K562 (cell line): ENCODE measurements around the gene C2orf69. TPM values are rescaled to one million over a fixed set of nuclear protein-coding genes. Genes with fewer than 3 reads are reported as not detected.

ENCODE experiments used
- BDP1 ChIP-seq: IDR thresholded peaks from 3 replicates; pipeline ENCODE4 v1.6.1; 2011; ENCODE audit not compliant: insufficient read length, insufficient read depth
- CSDE1 ChIP-seq, 2 experiments: fragments of 450-650 bp; IDR thresholded peaks; 2 replicates each; pipeline ENCODE4 v1.6.1; 2016; ENCODE audit warnings: mild to moderate bottlenecking in 1 of 2
- CTCF ChIP-seq, 3 experiments: IDR thresholded peaks in 2 of 3; conservative IDR thresholded peaks in 1 of 3; 2 replicates each; pipeline ENCODE4 v1.5.1; 2011 to 2012; ENCODE audit warnings: low read length in 3 of 3, mild to moderate bottlenecking in 3 of 3, control low read depth in 2 of 3, improper control_type of control experiment in 1 of 3, inconsistent platforms in 1 of 3, low read depth in 1 of 3, mixed read lengths in 1 of 3, moderate library complexity in 1 of 3; ENCODE audit not compliant: insufficient read depth in 2 of 3
- DACH1 ChIP-seq: fragments of 450-650 bp; IDR thresholded peaks from 2 replicates; pipeline ENCODE4 v1.6.1; 2018; ENCODE audit not compliant: partially characterized antibody
- DDX20 ChIP-seq: fragments of 450-650 bp; IDR thresholded peaks from 2 replicates; pipeline ENCODE4 v1.6.1; 2016; ENCODE audit warnings: missing genetic modification characterization, low read depth, mild to moderate bottlenecking, missing compliant biosample characterization, moderate library complexity
- KAT2B ChIP-seq: IDR thresholded peaks from one replicate; pipeline ENCODE4 v1.6.1; 2012; ENCODE audit warnings: low read depth, mild to moderate bottlenecking, control low read depth, inconsistent platforms, low read length, moderate library complexity
- KDM5B ChIP-seq: fragments of 200-600 bp; sonication (generic); IDR thresholded peaks from 2 replicates; pipeline ENCODE4 v1.6.1; 2012; ENCODE audit warnings: low read depth, mild to moderate bottlenecking, moderate library complexity, low read length, control low read depth, inconsistent platforms; ENCODE audit not compliant: insufficient replicate concordance
- MBD2 ChIP-seq: sonication (generic); IDR thresholded peaks from 2 replicates; pipeline ENCODE4 v1.6.1; 2016; ENCODE audit warnings: low read depth, borderline replicate concordance
- MED1 ChIP-seq: sonication (generic); formaldehyde crosslinking; IDR thresholded peaks from 2 replicates; pipeline ENCODE4 v1.8.1; 2023; ENCODE audit warnings: missing genetic modification reagents, borderline replicate concordance
- MITF ChIP-seq: IDR thresholded peaks from 2 replicates; pipeline ENCODE4 v1.6.1; 2014; ENCODE audit warnings: antibody characterized with exemption
- NFIX ChIP-seq: fragments of 250-450 bp; sonication (Bioruptor Pico); IDR thresholded peaks from 2 replicates; pipeline ENCODE4 v1.4.0; 2020; ENCODE audit warnings: low read depth, mild to moderate bottlenecking, moderate library complexity
- NR3C1 ChIP-seq: sonication (generic); formaldehyde crosslinking; IDR thresholded peaks from 2 replicates; pipeline ENCODE4 v1.8.1; 2022; ENCODE audit warnings: missing genetic modification reagents
- RREB1 ChIP-seq: fragments of 250-450 bp; sonication (Bioruptor Pico); IDR thresholded peaks from 2 replicates; pipeline ENCODE4 v1.4.0; 2020
- SMAD3 ChIP-seq: fragments of 450-650 bp; formaldehyde crosslinking; conservative IDR thresholded peaks from 2 replicates; pipeline ENCODE4 v1.4.0; 2020; ENCODE audit warnings: mild to moderate bottlenecking
- SMARCC2 ChIP-seq: fragments of 450-650 bp; IDR thresholded peaks from 2 replicates; pipeline ENCODE4 v1.6.1; 2017; ENCODE audit warnings: antibody characterized with exemption, moderate library complexity, mild to moderate bottlenecking, low read depth
- SREBF1 ChIP-seq: fragments of 150-350 bp; IDR thresholded peaks from 2 replicates; pipeline ENCODE4 v1.6.1; 2014; ENCODE audit warnings: antibody characterized with exemption, low read depth, low read length, borderline replicate concordance
- STAG1 ChIP-seq: sonication (generic); formaldehyde crosslinking; IDR thresholded peaks from 2 replicates; pipeline ENCODE4 v1.5.0; 2020; ENCODE audit warnings: missing genetic modification reagents, borderline replicate concordance
- TAF7 ChIP-seq: fragments of 450-650 bp; IDR thresholded peaks from 2 replicates; pipeline ENCODE4 v1.6.1; 2016; ENCODE audit warnings: missing genetic modification characterization, missing compliant biosample characterization
- TCF7L2 ChIP-seq: fragments of 150-350 bp; IDR thresholded peaks from 2 replicates; pipeline ENCODE4 v1.6.1; 2016; ENCODE audit warnings: low read depth, mild to moderate bottlenecking, low read length, moderate library complexity
- ZNF707 ChIP-seq: fragments of 250-450 bp; sonication (Bioruptor Pico); conservative IDR thresholded peaks from 2 replicates; pipeline ENCODE4 v1.8.0; 2022; ENCODE audit warnings: inconsistent platforms, mild to moderate bottlenecking, moderate library complexity
- polyA plus RNA-seq, 8 experiments: library from polyadenylated mRNA; depleted of rRNA in 4 of 8; stranded (reverse) in 5 of 8; unstranded in 3 of 8; fragments of >200 nt; fragmentation: Nextera tagmentation in 2 of 8; fragmentation: Illumina TruSeq in 1 of 8; extraction: Ambion mirVana in 2 of 8; extraction: Trizol in 1 of 8; gene quantifications; 2 replicates each; pipeline versions ENCODE4 v1.2.1 to v1.2.3, GENCODE V29; 2011 to 2014; ENCODE audit warnings: inconsistent platforms in 1 of 8, missing spikeins in 1 of 8
- total RNA-seq, 7 experiments: library from RNA; depleted of rRNA in 6 of 7; stranded (reverse); fragments of >200 nt in 6 of 7; fragmentation: Illumina TruSeq in 2 of 7; extraction: Trizol in 2 of 7; gene quantifications; 2 replicates each; pipeline versions ENCODE4 v1.2.1 to v1.2.3, GENCODE V29; 2011 to 2021; ENCODE audit warnings: low replicate concordance in 1 of 7

Gene C2orf69
- total and polyA plus RNA-seq, 9 of the 15 experiments (the other 6 are each of a cell fraction or from before 2014, with no cell fraction given) = 3.4 to 9.8 (median 5.7) TPM

GRCh38 chr2:199955339-199956061 is 44.4 kb downstream of the C2orf69 start, which contains the start of the genes MAIP1 and TYW5 (continued):
- TF ChIP-seq SREBF1 = no peak
- no peak for TF ChIP-seq SMAD3 (CRISPR knock-in tag)
- no peak for TF ChIP-seq MED1 (CRISPR knock-in tag)
- no peak for TF ChIP-seq NR3C1 (CRISPR knock-in tag)
- TF ChIP-seq DACH1 = no peak
- no peak for TF ChIP-seq KAT2B
- TF ChIP-seq MBD2 = no peak; the same call in 1 of the 2 replicates
- peak in 2 of 3 experiments; percentile 7 to 19; a peak in 1 of 6 replicates for TF ChIP-seq CTCF (IDR thresholded peaks at IDR 0.05 in 2 of 3, conservative IDR thresholded peaks at IDR 0.05 in 1 of 3; ENCODE audit: insufficient read depth in 2 of 3, low read depth in 1 of 3, low read length in 3 of 3)
- no peak for TF ChIP-seq CSDE1 (IDR thresholded peaks at IDR 0.05)
- peak; percentile 85 for TF ChIP-seq KDM5B
- TF ChIP-seq TCF7L2 = no peak
- TF ChIP-seq TAF7 (tag) = peak; percentile 14; the same call in 1 of the 2 replicates
- no peak for TF ChIP-seq NFIX
- TF ChIP-seq BDP1 = no peak
- TF ChIP-seq SMARCC2 = no peak
- no peak for TF ChIP-seq MITF
- no peak for TF ChIP-seq STAG1 (CRISPR knock-in tag)
- TF ChIP-seq RREB1 (CRISPR knock-in tag) = 0 out of 2 replicates have a peak, but pooled peaks have one; percentile 63
- TF ChIP-seq DDX20 (tag) = no peak
- TF ChIP-seq ZNF707 (CRISPR knock-in tag) = no peak
